CD1c-positive myeloid dendritic cell (primary cell): ENCODE measurements around the gene OR6J1.
"Not testable (repeated sequence)": the region's sequence is repeated elsewhere in the genome, so short reads cannot be mapped to it uniquely, and the experiment has no call there.

Experiments used
- DNase-seq: peaks from one replicate; pipeline ENCODE4 v3.0.0-alpha.2; 2016; ENCODE audit errors: extremely low spot score

Gene OR6J1

GRCh38 chr14:22644305-22644635 lies at the start of gene OR6J1:
OR6J1 (minus strand) TSS chr14:22644352; CDS start chr14:22634811, 9,541 bp downstream.
- DNase-seq: no peak

DNA sequence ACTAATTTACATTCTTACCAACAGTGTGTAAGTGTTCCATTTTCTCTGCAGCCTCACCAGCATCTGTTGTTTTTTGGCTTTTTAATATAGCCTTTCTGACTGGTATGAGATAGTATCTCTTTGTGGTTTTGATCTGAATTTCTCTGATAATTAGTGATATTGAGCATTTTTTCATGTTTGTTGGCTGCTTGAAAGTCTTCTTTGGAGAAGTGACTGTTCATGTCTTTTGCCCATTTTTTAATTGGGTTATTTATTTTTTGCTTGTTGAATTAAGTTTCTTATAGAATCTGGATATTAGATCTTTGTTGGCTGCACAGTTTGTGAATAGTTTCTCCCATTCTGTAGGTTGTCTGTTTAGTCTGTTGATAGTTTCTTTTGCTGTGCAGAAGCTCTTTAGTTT lies 48.0 kb upstream of the OR6J1 start:
- DNase-seq: no peak

GRCh38 chr14:22691171-22691570 lies 47.0 kb upstream of the OR6J1 start:
- peak; percentile 59 for DNase-seq

- DNase-seq: peak; percentile 43
Observed at GRCh38 chr14:22689199-22689598, 45.0 kb upstream of the OR6J1 start.

- DNase-seq: not testable (repeated sequence)
Observed at GRCh38 chr14:22687969-22688368, 43.8 kb upstream of the OR6J1 start.

GRCh38 chr14:22686176-22686611 lies 42.0 kb upstream of the OR6J1 start:
- peak; percentile 15 for DNase-seq

DNA sequence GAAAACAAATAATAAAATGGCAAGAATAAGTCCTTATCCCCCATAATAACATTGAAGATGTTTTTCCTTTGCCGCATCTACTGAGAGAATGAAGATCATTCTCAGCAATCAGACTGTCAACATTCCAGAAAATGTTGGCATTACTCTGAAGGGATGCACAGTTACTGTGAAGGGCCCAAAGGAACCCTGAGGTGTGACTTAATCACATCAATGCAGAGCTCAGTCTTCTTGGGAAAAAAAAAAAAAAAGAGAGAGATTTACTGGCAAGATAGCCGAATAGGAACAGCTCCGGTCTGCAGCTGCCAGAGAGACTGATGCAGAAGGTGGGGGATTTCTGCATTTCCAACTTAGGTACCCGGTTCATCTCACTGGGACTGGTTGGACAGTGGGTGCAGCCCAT lies 41.3 kb upstream of the OR6J1 start:
- no peak for DNase-seq

DNA sequence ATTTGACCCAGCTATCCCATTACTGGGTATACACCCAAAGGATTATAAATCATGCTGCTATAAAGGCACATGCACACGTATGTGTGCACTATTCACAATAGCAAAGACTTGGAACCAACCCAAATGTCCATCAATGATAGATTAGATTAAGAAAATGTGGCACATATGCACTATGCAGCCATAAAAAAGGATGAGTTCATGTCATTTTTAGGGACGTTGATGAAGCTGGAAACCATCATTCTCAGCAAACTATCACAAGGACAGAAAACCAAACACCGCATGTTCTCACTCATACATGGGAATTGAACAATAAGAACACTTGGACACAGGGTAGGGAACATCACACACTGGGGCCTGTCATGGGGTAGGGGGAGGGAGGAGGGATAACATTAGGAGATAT lies 39.3 kb upstream of the OR6J1 start:
- DNase-seq: not testable (repeated sequence)

DNA sequence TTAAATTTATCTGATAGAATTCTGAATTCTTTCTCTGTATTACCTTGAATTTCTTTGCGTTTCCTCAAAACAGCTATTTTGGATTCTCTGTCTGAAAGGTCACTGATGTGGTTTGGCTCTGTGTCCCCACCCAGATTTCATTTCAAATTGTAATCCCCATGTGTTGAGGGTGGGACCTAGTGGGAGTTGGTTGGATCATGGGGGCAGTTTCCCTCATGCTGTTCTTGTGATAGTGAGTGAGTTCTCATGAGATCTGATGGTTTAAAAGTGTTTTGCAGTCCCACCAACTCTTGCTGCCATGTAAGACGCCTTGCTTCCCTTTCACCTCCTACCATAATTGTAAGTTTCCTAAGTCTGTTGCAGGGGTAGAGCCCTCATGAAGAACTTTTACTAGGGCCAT lies 34.1 kb upstream of the OR6J1 start:
- DNase-seq: no peak

DNA sequence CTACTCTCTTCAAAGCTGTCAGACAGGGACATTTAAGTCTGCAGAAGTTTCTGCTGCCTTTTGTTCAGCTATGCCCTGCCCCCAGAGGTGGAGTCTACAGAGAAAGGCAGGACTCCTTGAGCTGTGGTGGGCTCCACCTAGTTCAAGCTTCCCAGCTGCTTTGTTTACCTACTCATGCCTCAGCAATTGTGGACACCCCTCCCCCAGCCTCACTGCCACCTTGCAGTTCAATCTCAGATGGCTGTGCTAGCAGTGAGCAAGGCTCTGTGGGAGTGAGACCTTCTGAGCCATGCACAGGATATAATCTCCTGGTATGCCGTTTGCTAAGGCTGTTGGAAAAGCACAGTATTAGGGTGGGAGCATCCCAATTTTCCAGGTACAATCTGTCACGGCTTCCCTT lies 33.4 kb upstream of the OR6J1 start:
- not testable (repeated sequence) for DNase-seq

DNA sequence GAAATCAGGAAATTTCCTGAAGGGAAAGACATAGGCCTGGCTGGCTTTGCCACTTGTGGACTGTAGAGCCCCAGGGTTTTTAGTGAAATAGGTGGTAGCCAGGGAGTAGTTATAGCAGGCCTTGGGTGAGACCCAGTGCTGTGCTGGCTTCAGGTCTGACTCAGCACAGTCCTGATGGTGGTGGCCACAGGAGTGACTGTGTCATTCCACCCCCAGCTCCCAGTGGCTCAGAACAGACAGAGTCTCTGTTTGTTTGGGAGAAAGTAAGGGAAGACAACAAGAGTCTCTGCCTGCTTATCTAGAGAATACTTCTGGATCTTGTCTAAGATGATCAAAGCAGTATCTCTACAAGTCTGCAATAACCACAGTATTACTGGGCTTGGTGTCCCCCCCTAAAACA lies 27.5 kb upstream of the OR6J1 start:
- DNase-seq: no peak

GRCh38 chr14:22668863-22669262 lies 24.7 kb upstream of the OR6J1 start:
- DNase-seq: no peak

GRCh38 chr14:22668417-22668816 lies 24.3 kb upstream of the OR6J1 start:
- DNase-seq: no peak

DNA sequence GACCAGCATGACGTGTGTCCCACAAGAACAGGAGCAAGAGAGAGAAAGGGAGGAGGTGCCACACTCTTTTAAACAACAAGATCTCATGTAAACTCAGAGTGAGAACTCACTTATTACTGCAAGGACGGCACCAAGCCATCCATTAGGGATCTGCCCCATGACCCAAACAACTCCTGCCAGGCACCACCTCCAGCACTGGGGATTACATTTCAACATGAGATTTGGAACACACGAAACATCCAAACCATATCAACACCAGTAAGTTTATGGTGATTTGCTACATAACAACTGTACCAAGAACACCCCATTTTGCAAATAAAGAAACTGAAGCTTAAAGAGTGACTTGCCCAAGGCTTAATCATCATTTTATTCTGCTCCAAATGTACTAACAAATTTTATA lies 23.7 kb upstream of the OR6J1 start:
- no peak for DNase-seq

DNA sequence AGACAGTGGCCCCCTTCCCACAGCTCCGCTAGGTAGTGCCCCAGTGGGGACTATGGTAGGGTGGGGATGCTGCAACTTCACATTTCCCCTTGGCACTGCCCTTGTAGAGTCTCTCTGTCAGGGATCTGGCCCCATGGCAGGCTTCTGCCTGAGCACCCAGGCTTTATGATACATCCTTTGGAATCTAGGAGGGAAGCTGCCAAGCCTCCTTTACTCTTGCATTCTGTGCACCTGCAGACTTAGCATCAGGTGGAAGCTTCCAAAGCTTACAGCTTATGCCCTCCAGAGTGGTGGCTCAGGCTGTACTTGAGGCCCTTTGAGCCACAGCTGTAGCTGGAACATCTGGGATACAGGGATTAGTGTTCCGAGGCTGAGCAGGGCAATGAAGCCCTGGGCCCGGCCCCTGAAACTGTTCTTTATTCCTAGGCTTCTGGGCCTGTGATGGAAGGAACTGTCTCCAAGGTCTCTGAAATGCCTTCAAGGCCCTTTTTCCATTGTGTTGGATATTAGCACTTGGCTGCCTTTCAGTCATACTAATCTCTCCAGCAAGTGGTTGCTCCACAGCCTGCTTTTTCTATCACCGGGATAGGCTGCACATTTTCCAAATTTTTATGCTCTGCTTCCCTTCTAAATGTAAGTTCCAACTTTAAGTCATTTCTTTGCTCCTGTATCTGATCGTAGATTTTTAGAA lies 22.2 kb upstream of the OR6J1 start:
- no peak for DNase-seq

GRCh38 chr14:22664261-22664660 lies 20.1 kb upstream of the OR6J1 start:
- no peak for DNase-seq

DNA sequence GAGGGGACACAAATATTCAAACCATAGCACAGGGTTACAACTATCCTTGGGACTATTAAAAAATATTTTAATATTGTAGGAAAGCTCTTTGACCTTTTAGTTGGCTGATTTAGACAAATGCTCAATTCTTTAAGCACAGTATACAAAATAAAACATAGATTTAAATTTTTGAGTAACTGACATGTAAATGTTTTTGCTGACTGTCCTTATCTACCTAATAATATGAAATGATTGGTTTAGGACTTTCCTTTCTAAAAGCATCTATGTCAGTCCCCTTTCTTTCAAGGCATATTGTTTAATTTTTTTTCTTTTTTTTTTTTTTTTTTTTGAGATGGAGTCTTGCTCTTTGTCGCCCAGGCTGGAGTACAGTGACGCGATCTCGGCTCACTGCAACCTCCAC lies 16.5 kb upstream of the OR6J1 start:
- no peak for DNase-seq

GRCh38 chr14:22658946-22659345 lies 14.8 kb upstream of the OR6J1 start:
- no peak for DNase-seq

GRCh38 chr14:22657861-22658260 lies 13.7 kb upstream of the OR6J1 start:
- DNase-seq: peak; percentile 33

DNA sequence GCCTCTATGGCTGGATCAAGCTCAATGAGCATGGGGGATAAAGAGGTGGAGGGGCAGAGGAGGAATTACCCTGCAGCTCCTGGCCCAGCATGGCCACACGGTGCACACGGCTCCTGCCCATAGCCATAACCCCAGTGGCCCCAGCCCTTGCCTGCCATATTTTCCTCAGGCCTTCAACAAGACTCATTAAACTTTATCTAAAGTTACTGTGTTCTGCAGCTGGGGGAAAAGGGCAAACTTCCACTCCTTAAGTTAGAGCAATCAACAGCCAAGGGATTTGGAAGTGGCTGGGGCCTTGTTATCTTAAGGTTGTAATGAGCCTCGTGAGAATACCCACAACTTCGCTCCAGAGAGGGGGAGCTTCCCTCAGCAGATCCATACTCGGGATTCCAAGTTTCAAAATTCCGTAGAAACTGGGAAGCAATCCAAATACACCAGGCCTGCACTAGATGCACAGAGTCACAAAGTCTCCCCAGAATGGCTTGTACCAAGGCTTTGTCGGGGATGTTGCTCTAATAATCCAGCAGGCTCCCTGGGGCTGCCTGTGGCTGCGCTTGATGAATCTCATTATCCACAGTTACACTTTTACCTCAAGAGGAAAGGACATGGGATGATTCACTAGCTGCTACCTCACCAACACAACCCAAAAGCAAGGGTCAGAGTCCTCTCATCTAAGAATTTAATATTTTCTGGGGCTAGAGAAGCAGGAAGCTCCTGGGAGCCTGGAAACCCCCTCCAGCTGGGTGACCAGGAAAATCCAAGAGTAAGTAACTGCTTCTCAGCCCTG lies 13.0 kb upstream of the OR6J1 start:
- no peak for DNase-seq

DNA sequence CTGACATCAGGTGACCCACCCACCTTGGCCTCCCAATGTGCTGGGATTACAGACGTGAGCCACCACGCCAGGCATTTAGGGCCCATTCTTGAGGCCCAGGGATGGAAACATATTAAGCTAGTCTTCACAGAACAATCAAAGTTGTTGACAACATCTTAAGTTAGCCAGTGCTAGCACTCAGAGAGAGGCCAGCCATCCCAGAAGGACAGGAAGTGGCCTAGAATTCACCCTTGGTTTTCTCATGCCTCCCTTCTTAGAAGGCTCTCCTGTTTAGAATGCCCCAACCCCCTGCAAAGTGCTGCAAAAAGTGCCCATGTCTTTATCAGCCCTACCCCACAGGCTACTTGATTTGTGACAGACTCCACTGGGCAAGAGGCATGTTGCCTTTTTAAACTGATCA lies 12.1 kb upstream of the OR6J1 start:
- no peak for DNase-seq

GRCh38 chr14:22653012-22653621 lies 9.0 kb upstream of the OR6J1 start:
- DNase-seq: peak; percentile 68

- no peak for DNase-seq
Observed at GRCh38 chr14:22651586-22651985, 7.4 kb upstream of the OR6J1 start.
